GM21717 (cell line): Measurements from ENCODE around the gene ETV6.
A peak's percentile ranks its signal among the peaks of the same experiment; 100 is the strongest.

ENCODE experiments used
- ATAC-seq: cut with Tn5 transposase; IDR thresholded peaks from one replicate; pipeline ENCODE4 v1.9.1; 2021; ENCODE audit warnings: mild to moderate bottlenecking, moderate library complexity; ENCODE audit not compliant: unreplicated experiment

Gene ETV6

GRCh38 chr12:11795192-11795912, 145.9 kb downstream of the ETV6 start:
- no peak for ATAC-seq

GRCh38 chr12:11795913-11796459, 146.5 kb downstream of the ETV6 start:
- ATAC-seq: no peak

- ATAC-seq: no peak
Measured at GRCh38 chr12:11797317-11797913, 147.9 kb downstream of the ETV6 start.

GRCh38 chr12:11798006-11798708, 148.7 kb downstream of the ETV6 start:
- ATAC-seq: no peak

- ATAC-seq: no peak
Measured at GRCh38 chr12:11798856-11799501, 149.5 kb downstream of the ETV6 start.

- ATAC-seq: no peak
Measured at GRCh38 chr12:11799502-11799873, 150.0 kb downstream of the ETV6 start.

GRCh38 chr12:11801643-11802042, 152.2 kb downstream of the ETV6 start:
- ATAC-seq: no peak

- no peak for ATAC-seq
Measured at GRCh38 chr12:11804130-11804529, 154.7 kb downstream of the ETV6 start.

GRCh38 chr12:11805043-11805442, 155.6 kb downstream of the ETV6 start:
- ATAC-seq: no peak

GRCh38 chr12:11805680-11806079, 156.2 kb downstream of the ETV6 start:
- no peak for ATAC-seq

GRCh38 chr12:11807458-11807857, 158.0 kb downstream of the ETV6 start:
- no peak for ATAC-seq

- ATAC-seq: no peak
Measured at GRCh38 chr12:11808931-11809330, 159.5 kb downstream of the ETV6 start.

GRCh38 chr12:11810206-11810545, 160.7 kb downstream of the ETV6 start:
- ATAC-seq: no peak

GRCh38 chr12:11811008-11811407, 161.5 kb downstream of the ETV6 start:
- no peak for ATAC-seq

- ATAC-seq: no peak
Measured at GRCh38 chr12:11812241-11812585, 162.7 kb downstream of the ETV6 start.

- peak; percentile 68 for ATAC-seq
Measured at GRCh38 chr12:11812586-11813437, 163.3 kb downstream of the ETV6 start.

GRCh38 chr12:11813438-11813813, 164.0 kb downstream of the ETV6 start:
- ATAC-seq: no peak

GRCh38 chr12:11814374-11814773, 164.9 kb downstream of the ETV6 start:
- no peak for ATAC-seq

- no peak for ATAC-seq
Measured at GRCh38 chr12:11815397-11815796, 165.9 kb downstream of the ETV6 start.

- no peak for ATAC-seq
Measured at GRCh38 chr12:11819643-11820042, 170.2 kb downstream of the ETV6 start.

GRCh38 chr12:11820476-11820875, 171.0 kb downstream of the ETV6 start:
- no peak for ATAC-seq
